Thoracic aorta (tissue), 2 donors: ENCODE data around the gene MTAP. TPM values are rescaled to one million over a fixed set of nuclear protein-coding genes. Genes with fewer than 3 reads are reported as not detected.

ENCODE experiments used
- ATAC-seq: fragments of 150-250 bp; one replicate; pipeline ENCODE4 v1.8.0; 2017; ENCODE audit warnings: low read depth; ENCODE audit not compliant: insufficient number of reproducible peaks, low FRiP score
- DNase-seq: peaks from one replicate; pipeline ENCODE4 v3.0.0-alpha.2; 2020; ENCODE audit warnings: low spot score
- H3K27ac ChIP-seq, 2 donors: fragments of 200-600 bp; sonication (generic); 1 replicate in 1 of 2; 2 replicates in 1 of 2; pipeline ENCODE4 v1.5.1; 2016; ENCODE audit warnings: mild to moderate bottlenecking in 2 of 2, moderate library complexity in 2 of 2
- H3K27me3 ChIP-seq: fragments of 200-600 bp; sonication (generic); replicated peaks from 2 replicates; pipeline ENCODE4 v1.6.0; 2016; ENCODE audit warnings: mild to moderate bottlenecking; ENCODE audit not compliant: insufficient read depth
- H3K36me3 ChIP-seq: fragments of 200-600 bp; sonication (generic); one replicate; pipeline ENCODE4 v1.5.1; 2016
- H3K4me1 ChIP-seq, 2 donors: fragments of 200-600 bp; sonication (generic); 1 replicate in 1 of 2; 2 replicates in 1 of 2; pipeline versions ENCODE4 v1.5.1 to v1.6.0; 2016; ENCODE audit warnings: low read depth in 2 of 2, mild to moderate bottlenecking in 1 of 2; ENCODE audit not compliant: control insufficient read depth in 1 of 2
- H3K4me3 ChIP-seq: fragments of 200-600 bp; sonication (generic); 2 replicates; pipeline ENCODE4 v1.5.1; 2016; ENCODE audit warnings: mild to moderate bottlenecking
- H3K9me3 ChIP-seq: fragments of 200-600 bp; sonication (generic); 2 replicates; pipeline ENCODE4 v1.5.1; 2016
- total RNA-seq, 2 donors: library from RNA; depleted of rRNA; stranded (reverse); fragments of >200 nt; gene quantifications; one replicate each; pipeline versions ENCODE4 v1.1.0 to v1.2.3, GENCODE V29; 2016
- TF ChIP-seq, protein P1 (sequence below): fragments of 200-600 bp; sonication (generic); IDR thresholded peaks from one replicate; pipeline ENCODE4 v1.5.1; 2019; ENCODE audit warnings: antibody characterized with exemption

Gene MTAP
- total RNA-seq, 2 donors from 2014 or later, result 16.9 to 26.2 TPM

DNA sequence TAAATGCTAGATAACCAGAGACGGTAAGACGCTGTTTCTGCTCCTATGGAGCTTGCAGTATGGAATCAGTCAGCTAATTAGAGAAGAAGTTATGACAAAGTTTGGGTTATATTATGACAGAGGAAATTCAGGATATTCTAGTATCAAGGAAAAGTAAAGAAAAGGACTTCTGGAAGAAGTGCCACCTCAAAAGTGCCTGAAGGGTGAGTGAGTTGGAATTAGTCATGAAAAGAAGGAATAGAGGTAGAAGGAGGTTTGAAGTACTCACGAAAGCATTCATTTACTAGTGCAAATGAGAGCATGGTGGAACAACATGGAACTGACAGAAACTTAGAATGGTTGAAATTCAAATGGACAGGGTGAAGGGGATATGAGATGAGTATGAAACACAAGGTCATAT lies 40.4 kb upstream of the MTAP start:
- Histone ChIP-seq H3K27me3 (no peaks in the 10 kb centered on the region), H3K4me1 (no peaks in the 10 kb centered on the region), H3K4me3 (no peak overlapping the region), H3K36me3 (no peaks in the 10 kb centered on the region), H3K9me3 (no peaks in the 10 kb centered on the region), H3K27ac (no peak overlapping the region)
- DNase-seq (no peak), ATAC-seq (no peak)
- TF ChIP-seq, protein P1, sequence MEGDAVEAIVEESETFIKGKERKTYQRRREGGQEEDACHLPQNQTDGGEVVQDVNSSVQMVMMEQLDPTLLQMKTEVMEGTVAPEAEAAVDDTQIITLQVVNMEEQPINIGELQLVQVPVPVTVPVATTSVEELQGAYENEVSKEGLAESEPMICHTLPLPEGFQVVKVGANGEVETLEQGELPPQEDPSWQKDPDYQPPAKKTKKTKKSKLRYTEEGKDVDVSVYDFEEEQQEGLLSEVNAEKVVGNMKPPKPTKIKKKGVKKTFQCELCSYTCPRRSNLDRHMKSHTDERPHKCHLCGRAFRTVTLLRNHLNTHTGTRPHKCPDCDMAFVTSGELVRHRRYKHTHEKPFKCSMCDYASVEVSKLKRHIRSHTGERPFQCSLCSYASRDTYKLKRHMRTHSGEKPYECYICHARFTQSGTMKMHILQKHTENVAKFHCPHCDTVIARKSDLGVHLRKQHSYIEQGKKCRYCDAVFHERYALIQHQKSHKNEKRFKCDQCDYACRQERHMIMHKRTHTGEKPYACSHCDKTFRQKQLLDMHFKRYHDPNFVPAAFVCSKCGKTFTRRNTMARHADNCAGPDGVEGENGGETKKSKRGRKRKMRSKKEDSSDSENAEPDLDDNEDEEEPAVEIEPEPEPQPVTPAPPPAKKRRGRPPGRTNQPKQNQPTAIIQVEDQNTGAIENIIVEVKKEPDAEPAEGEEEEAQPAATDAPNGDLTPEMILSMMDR, result no peak

DNA sequence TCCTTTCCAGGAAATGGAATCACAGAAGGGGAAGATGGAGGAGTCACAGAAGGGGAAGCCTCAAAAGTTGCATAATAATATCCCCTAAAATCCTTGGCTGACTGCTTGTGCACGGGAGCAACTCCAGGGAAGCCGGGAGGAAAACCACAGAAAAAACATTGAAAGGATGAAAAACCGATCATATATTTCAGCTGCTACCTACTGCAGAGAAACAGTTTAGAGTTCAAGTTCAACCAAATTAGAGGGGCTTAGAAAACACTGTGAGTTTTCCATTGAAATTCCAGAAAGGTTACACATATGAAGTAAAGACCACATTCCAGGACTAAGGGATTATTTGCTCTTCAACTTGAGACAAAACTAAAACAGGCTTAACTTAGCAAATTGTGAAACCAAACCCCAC lies 37.6 kb upstream of the MTAP start:
- H3K36me3 ChIP-seq, result no peaks in the 10 kb centered on the region
- no peaks in the 10 kb centered on the region for H3K4me1 ChIP-seq
- ATAC-seq (no peak), DNase-seq (no peak)
- no peak overlapping the region for H3K4me3 ChIP-seq
- TF ChIP-seq, protein P1, result no peak
- no peaks in the 10 kb centered on the region for H3K27me3 ChIP-seq
- no peaks in the 10 kb centered on the region for H3K9me3 ChIP-seq
- H3K27ac ChIP-seq, result no peak overlapping the region

DNA sequence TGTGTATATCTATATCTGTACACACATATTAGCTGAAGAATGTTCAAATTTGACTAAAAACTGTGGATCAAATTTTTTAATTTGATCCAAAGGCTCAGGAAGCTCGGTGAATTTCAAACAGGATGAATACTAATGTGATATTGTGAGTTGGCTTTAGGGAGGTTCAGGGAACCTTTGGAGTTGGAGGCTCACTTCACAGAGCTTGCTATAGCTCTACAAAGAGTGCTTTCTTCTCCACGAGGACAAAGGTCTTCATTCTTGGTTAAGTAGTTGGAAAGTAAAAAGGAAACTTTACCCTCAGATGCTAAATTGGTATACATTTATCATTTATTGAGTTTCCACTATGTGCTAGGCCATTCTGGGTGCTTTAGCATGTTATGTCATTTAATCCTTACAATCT lies 36.3 kb upstream of the MTAP start:
- H3K27ac ChIP-seq, result no peak overlapping the region
- TF ChIP-seq, protein P1, result no peak
- no peaks in the 10 kb centered on the region for H3K36me3 ChIP-seq
- no peaks in the 10 kb centered on the region for H3K9me3 ChIP-seq
- no peak overlapping the region for H3K4me3 ChIP-seq
- no peak for ATAC-seq
- H3K4me1 ChIP-seq, result no peaks in the 10 kb centered on the region
- H3K27me3 ChIP-seq, result no peaks in the 10 kb centered on the region
- DNase-seq, result no peak

DNA sequence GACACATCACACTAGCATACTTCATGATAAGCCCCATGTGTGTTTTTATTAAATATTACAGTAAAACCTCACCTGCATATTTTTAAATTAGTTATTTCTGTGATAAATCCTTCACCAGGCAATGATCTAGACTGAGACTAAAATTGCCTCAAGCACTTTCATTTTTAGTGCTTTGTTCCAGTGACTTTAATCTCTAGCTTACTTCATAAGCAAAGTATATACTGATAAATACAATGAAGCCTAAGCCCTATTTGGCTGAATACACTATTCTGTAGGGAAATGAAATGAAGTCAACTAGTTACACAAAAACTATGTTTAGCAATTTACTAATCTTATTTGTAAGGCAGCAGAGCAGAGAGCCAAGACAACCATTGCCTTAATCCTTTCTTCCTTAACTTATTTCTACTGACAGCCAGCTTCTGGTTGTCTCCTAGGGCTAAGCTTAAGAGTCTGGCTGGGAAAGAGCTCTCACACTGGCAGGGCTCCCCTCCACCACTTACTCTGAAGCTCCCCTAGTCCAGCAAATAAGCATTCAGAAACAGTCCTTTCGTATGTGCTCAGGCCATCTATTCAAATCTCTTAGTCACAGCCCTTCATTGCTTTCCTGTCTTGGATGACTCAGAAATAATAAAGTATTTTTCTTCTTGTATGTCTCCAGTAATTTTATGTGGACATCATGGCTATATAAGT lies 31.4 kb upstream of the MTAP start:
- no peak overlapping the region for H3K27ac ChIP-seq
- no peak overlapping the region for H3K4me3 ChIP-seq
- TF ChIP-seq, protein P1, result no peak
- H3K4me1 ChIP-seq, result no peaks in the 10 kb centered on the region
- no peaks in the 10 kb centered on the region for H3K27me3 ChIP-seq
- H3K36me3 ChIP-seq, result no peaks in the 10 kb centered on the region
- no peak for ATAC-seq
- DNase-seq, result no peak
- H3K9me3 ChIP-seq, result no peaks in the 10 kb centered on the region

DNA sequence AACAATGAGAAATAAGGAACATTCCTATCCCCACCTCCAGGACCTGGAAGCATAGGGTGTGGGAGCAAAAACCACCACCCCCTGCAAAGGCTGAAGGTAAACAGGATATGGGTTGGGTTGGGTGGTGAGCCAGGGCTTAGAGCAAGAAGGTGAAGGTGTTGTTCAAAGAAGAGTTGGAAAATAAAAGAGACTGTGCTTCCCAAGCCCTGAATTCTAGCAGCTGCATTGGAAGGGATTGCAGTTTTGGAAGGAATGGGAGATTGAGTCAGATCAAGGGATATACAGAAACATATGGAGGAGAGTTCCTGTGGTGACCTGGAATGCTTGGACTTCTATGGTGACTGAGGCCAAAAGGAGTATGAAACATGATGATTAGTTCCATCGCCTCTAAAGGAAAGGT lies 24.7 kb upstream of the MTAP start:
- Histone ChIP-seq H3K27me3 (no peaks in the 10 kb centered on the region), H3K9me3 (no peaks in the 10 kb centered on the region), H3K27ac (no peak overlapping the region), H3K4me3 (no peak overlapping the region), H3K4me1 (no peaks in the 10 kb centered on the region), H3K36me3 (no peaks in the 10 kb centered on the region)
- no peak for ATAC-seq
- TF ChIP-seq, protein P1, result no peak
- DNase-seq, result no peak
